ENCODE measurements around the gene ECD.

Gene ECD

DNA sequence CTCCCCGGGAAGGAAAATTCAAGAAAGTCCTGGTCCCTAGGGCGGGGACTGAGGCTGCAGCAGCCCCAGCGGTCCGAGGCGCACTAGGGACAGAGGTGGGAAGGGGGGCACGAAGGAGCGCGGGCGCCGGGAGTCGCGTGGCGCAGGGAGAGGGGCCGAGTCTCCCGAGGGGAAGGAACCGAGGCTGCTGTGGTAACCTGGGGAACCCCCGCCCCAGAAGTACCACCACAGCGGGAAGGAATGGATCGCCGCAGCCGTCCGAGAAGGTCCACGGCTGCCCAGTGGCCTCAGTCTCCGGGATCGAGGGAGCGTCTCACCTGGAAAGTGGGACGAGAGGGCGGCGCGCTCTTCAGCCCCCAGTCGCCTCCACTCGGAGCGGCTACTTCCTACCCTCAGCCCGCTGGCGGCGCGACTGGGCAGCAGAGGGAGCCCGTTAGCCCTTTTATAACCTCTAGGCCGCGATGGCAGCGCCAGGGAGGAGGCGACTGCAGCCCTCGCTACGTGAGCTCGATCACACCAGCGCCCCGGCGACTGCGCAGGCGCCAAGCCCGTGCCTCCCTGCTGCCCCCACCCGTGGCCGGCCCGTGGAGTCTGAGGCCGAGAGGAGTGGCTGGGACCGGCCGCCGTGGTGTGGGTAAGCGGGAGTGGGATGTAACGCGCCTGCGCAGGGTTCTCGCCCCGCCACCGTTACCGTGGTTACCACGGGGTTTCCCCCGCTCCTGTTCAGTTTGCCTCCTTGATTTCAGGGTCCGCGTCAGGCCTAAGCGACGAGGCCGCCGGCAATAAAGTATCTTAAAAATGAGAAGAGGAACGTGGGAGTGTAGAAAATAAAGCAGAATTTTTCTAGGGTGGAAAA, 71.1 kb downstream of the ECD start, which contains the start of gene P4HA1:
TSS of gene P4HA1 (minus strand) at position 418 of the 856 bp plus-strand sequence. CDS start 21,983 bp downstream, outside the sequence.
- peak; percentile 98 for DNase-seq

DNA sequence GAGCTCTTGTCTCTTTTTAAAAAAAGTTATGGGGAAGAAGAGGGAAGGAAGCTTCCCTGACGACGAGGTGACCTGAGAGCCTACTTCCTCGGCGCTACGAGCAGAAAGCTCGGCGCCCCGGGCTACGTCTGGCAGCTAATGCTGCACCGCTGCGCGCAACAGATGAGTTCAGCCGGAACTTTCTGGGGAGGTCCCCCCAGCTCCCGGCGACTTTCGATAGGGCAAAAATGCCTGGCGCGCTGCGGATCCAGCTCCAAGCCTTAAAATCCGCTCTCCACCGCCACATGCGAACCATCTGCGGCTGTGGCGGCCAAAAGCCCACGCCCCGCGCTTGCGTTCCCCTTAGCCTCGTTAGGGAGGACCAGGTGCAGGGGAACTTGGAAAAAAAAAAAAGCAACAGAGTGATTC, 71.8 kb downstream of the ECD start:
- peak; percentile 66 for DNase-seq

DNA sequence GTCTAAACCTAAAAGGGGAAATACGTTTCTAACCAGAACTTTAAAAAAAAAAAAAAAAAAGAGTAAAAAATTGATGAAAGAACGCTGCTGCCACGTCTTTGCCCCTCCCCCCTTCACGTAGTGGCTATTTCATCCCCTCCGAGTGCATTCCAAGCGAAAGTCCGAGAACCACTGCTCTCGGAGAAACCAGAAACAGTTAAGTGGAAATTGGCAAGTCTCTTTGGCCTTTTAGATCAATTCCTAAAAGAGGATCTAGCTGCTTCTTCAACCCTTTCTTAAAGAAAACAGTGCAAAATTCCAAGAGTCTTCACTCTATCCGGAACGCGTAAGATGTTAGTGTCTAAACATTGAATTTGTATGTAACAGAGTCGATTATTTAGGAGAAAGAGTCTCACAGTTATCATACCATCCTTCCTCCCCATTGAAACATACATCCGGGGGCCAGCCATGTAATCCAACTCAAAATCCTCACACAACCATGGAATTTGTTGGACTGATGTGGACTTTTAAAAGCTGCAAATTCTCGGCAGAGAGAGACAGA, 72.3 kb downstream of the ECD start:
- DNase-seq, result peak; percentile 85

DNA sequence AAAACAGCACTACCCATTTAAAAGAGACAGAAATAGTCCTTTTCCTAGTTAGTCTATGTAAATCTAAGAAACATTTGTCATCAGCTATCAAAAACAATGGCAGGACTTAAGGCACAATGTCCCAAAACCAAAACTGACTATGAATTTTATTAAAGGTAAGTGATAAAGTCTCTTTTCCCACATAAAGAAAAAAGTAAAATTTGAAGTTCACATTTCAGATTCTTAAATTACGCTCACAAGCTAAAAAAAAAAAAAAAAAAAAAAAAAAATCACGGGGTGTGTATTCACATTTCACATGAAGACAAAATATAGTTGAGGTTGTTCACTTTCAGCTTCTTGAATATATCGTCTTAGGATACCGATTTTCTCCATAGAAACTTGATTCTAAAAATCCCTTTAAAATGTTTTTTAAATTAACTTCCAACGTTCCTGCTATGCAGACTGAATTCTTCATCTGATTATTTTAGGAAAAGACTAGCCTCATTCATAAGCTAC, 72.8 kb downstream of the ECD start:
- DNase-seq, result no peak

DNA sequence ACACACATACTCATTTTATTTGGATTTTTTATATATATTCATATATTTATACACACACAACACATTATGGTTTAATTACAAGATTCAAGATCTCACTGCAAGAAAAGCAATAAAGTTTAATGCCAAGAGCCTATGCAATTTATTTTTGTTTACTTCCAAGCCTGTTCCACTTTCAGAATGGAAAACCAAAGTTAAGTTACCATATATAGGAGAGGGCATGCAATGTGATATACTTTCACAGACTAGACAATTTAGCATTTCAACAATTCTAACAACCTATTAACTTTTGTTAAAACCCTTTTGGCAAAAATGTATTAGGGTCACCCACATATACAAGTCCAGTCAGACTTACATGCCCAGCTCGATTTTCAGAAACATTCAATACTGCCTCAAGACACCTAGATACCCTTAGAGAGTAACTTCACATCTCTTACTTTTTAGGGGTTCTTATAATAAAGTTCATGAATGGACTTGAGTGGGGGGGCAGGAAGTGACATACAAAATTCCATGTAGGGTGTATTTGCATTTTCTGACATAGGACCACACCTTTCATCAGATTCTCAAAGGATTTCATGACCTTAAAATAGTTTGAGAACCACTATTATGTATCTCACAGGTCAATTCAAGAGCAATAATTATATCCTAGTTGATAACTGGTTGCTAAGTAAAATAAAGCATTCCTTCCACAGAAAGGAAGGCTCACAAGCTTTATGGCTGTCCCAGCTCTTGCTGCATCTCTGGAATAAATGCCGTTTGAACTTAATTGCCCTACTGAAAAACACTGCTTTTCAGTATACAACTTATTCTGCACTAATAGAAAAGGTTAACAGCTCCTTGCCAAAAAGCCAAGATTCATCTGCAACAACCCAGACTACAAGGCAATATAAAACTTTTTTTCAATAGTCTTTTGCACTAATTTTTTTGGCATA, 73.6 kb downstream of the ECD start:
- peak; percentile 15 for DNase-seq

DNA sequence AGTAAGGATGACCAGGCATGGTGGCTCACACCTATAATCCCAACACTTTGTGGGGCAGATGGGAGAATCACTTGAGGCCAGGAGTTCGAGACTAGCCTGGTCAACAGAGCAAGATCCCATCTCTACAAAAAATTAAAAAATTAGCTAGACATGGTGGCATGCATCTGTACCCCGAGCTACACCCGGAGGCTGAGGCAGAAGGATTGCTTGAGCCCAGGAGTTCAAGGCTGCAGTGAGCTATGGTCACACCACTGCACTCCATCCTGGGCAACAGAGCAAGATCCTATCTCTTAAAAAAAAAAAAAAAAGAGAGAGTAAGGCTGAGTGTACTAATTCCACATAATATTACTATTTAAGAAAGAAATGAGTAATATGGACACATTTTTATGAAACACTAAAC, 75.0 kb downstream of the ECD start:
- DNase-seq, result no peak

DNA sequence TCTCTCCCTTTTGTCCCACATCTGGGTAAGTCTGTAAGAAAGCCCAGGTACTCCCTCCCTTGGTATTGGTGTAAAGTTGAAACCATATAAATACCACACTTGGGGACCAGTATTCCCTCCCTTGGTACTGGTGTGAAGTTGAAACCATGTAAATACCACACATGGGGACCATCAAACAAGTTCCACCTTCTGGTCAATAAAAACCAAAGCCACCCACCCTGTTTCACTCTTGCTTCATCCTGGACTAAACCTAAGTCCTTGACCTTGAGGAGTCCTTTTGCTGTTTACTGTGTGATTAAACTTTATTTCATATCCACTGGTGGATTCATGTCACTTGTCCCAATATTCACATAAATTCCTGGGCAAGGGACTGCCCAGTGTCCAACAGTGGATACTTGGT, 79.5 kb downstream of the ECD start:
- DNase-seq, result no peak

DNA sequence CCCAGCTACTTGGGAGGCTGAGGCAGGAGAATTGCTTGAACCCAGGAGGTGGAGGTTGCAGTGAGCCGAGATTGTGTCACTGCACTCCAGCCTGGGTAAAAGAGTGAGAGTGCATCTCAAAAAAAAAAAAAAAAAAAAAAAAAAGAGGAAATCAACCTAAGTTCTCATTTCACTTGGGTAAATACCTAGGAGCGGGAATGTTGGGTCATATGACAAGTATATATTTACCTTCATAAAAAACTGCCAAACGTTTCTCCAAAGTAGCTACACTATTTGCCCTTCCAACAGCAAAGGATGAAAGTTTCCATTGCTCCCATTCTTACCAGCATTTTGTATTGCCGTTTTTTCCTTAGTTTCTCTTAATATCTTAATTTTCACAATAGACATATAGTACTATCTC, 81.0 kb downstream of the ECD start:
- DNase-seq, result no peak

DNA sequence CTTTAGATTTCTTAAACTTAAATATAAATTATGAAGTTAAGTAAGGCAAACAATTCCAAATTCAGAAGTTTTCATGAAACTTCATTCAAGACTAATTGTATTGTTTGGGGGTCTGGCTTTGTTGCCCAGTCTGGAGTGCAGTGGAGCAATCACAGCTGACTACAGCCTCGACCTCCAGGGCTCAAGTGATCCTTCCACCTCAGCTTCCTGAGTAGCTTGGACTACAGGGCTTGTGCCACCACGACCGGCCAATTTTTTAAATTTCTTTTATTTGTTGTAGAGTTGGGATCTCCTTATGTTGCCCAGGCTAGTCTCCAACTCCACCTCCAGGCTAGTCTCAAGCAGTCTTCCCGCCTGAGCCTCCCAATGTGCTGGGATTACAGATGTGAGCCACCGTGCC, 83.6 kb downstream of the ECD start:
- DNase-seq, result no peak
